ENCODE data around the gene ATP10A. TPM values are rescaled to one million over a fixed set of nuclear protein-coding genes. Genes with fewer than 3 reads are reported as not detected.
A peak's percentile ranks its signal among the peaks of the same experiment; 100 is the strongest.

ATP10A gene
- total and polyA plus RNA-seq, 2 experiments from 2014 or later, result not detected

DNA sequence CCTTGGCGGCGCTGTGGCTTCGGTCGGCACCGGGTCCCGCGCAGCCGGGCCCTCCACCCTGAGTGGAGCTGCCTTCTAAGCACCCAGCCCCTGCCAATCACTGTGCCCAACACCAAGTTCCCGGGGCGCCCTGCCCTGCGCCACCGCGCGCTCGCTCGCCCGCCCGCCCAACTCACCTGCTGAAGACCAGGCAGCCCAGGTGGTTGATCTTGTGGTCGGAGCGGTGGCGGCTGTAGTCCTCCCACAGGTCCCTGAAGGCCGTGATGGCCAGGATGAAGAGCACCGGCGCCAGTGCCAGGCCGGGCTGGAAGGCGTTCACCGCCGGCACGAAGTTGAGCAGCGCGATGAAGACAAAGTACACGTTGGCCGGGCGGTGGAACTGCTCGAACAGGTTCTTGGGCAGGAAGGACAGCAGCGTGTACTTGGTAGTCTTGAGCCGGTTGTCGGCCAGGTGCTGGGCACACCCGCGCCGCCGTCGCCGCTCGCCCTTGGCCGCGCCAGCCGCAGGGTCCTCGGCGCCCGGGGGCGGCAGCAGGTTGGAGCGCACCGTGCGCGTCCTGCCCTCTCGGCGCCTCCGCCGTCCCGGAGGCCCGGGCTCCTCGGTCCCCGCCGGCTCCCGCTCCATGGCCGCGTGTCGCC is 536 bp downstream of the ATP10A start:
- DNase-seq (ENCODE audit: low read depth in 1 of 2, low spot score in 1 of 2), result peak; percentile 24 to 32
- Histone ChIP-seq H3K4me1 (ENCODE audit: low read depth) (no peaks in the 10 kb centered on the region), H3K9me3 (ENCODE audit: low read depth) (no peaks in the 10 kb centered on the region), H3K36me3 (no peaks in the 10 kb centered on the region), H3K27me3 (peaks cover 94% of the 10 kb centered on the region), H3K27ac (no peak overlapping the region), H3K4me3 (peak overlapping the region; percentile 25)
- TF ChIP-seq, protein P1, sequence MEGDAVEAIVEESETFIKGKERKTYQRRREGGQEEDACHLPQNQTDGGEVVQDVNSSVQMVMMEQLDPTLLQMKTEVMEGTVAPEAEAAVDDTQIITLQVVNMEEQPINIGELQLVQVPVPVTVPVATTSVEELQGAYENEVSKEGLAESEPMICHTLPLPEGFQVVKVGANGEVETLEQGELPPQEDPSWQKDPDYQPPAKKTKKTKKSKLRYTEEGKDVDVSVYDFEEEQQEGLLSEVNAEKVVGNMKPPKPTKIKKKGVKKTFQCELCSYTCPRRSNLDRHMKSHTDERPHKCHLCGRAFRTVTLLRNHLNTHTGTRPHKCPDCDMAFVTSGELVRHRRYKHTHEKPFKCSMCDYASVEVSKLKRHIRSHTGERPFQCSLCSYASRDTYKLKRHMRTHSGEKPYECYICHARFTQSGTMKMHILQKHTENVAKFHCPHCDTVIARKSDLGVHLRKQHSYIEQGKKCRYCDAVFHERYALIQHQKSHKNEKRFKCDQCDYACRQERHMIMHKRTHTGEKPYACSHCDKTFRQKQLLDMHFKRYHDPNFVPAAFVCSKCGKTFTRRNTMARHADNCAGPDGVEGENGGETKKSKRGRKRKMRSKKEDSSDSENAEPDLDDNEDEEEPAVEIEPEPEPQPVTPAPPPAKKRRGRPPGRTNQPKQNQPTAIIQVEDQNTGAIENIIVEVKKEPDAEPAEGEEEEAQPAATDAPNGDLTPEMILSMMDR (IDR thresholded peaks at IDR 0.05; ENCODE audit: low read depth, low read length), result no peak

DNA sequence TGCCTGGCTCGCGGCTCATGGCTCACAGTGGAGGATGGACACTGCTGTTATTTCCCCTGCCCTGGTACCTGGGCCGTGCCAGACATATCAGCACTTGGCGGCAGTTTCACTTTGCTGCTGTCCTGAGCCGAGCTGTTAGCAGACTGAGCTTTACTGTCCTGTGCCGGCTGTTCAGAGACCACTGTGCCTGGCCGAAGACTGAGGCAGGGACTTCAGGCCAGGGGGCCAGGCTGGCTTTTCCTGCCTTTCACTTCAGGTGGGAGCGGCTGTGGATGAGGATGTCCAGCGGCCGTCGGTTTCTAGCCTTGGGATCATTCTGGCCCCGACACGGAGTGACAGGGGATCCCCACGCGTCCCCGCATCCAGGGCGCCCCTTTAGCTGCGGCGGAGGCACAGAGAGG is 1.1 kb downstream of the ATP10A start:
- H3K9me3 ChIP-seq (ENCODE audit: low read depth), result no peaks in the 10 kb centered on the region
- no peak overlapping the region for H3K27ac ChIP-seq
- DNase-seq (ENCODE audit: low read depth in 1 of 2, low spot score in 1 of 2), result no peak
- no peaks in the 10 kb centered on the region for H3K36me3 ChIP-seq
- no peak overlapping the region for H3K4me3 ChIP-seq
- no peaks in the 10 kb centered on the region for H3K4me1 ChIP-seq (ENCODE audit: low read depth)
- TF ChIP-seq, protein P1 (IDR thresholded peaks at IDR 0.05; ENCODE audit: low read depth, low read length), result no peak
- peaks cover 92% of the 10 kb centered on the region for H3K27me3 ChIP-seq

DNA sequence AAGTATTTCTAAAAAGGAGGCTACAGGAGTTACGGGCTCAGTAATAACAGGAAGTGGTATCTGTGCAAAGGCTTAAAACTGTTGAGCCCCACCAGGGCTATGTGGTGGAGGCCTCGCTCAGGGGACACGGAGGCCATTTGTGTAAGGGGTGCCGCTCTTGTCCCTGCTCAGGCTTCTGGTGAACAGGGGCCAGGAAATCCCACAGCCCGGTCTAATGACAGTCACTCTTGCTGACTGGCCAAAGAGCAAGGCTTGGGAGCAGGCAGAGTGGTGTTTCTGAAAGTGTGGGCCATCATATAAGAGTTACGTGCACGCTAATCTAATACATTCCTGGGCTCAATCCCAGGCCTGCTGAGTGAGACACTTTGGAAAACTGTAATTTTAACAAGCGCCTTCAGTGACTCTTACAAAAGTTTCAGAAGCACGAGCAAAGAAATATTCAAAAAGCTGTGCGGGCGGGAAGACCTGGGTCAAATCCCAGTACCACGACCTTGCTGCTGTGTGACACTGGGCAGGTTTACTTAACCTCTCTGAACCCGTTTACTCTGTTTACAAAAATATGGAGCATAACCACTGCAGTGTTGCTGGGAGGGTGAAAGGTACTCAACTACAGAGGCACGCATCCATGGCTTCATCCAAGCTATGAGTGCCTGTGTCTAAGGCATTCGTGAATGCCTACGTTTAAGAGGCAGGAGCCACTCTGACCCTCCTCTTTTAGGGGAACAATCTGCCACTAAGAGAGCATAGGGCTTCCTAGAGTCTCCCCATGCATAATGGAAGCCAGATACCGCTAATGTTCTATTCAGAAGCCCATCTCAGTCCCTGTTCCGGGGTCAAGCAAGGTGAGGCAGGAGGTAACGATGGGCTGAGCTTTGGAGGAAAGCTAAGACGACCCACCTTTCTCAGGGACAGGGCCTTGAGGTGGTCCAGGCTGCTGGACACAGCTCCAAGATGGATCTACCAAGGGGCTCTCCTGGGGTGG is 2.0 kb downstream of the ATP10A start:
- Histone ChIP-seq H3K27me3 (peaks cover 83% of the 10 kb centered on the region), H3K4me3 (no peak overlapping the region), H3K36me3 (no peaks in the 10 kb centered on the region), H3K9me3 (ENCODE audit: low read depth) (no peaks in the 10 kb centered on the region), H3K27ac (no peak overlapping the region), H3K4me1 (ENCODE audit: low read depth) (no peaks in the 10 kb centered on the region)
- TF ChIP-seq, protein P1 (IDR thresholded peaks at IDR 0.05; ENCODE audit: low read depth, low read length), result no peak
- DNase-seq (ENCODE audit: low read depth in 1 of 2, low spot score in 1 of 2), result no peak

DNA sequence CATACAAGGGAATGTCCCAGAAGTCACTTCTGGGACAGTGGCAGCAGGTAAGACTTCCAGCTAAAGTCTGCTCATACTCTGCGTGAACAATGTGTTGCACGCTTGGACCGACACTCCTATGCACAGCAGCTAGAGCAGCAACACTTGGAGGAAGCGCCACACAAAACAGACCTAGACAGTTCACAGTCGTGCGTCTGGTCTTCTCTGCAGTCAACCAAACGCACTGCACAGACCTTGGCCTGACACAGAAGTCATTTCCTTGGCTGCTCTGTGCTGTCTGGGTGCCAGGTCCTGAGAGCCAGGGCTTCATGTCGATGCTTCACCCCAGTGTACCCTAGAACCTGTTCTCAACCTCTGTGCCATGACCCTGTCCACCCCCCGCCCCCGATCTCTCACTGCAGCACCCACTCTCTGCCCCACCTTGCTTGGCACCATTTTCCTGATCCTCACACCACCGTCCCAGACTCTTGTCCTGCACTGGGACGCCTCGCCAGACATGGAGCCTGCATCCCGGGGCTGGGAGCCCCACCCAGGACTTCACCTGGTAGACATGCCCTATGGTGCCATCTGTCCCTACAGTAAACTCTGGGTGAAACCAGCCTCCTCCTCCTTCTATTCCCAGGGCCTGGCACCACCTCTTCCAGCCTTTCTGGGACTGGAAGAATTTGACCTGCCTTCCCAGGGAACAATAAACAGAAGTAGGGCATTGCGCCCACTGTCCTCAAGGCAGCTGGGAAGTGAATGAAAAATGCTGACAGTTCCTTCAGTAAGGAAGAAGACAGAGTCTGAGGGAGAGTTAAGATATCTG is 3.1 kb downstream of the ATP10A start:
- H3K27me3 ChIP-seq, result peaks cover 72% of the 10 kb centered on the region
- no peak for DNase-seq (ENCODE audit: low read depth in 1 of 2, low spot score in 1 of 2)
- H3K4me1 ChIP-seq (ENCODE audit: low read depth), result no peaks in the 10 kb centered on the region
- H3K36me3 ChIP-seq, result no peaks in the 10 kb centered on the region
- no peaks in the 10 kb centered on the region for H3K9me3 ChIP-seq (ENCODE audit: low read depth)
- TF ChIP-seq, protein P1 (IDR thresholded peaks at IDR 0.05; ENCODE audit: low read depth, low read length), result no peak
- no peak overlapping the region for H3K4me3 ChIP-seq
- no peak overlapping the region for H3K27ac ChIP-seq
